ENCODE data around the gene NAALADL1. TPM values are rescaled to one million over a fixed set of nuclear protein-coding genes. Genes with fewer than 3 reads are reported as not detected.
A peak's percentile ranks its signal among the peaks of the same experiment; 100 is the strongest.

The NAALADL1 gene
- total and polyA plus RNA-seq, 2 of the 4 experiments (the other 2 are of a cell fraction): 3.8 to 5.8 TPM

GRCh38 chr11:65053827-65054508 is 4.4 kb downstream of the NAALADL1 start:
- intact Hi-C loops (cut with micrococcal nuclease): no loop called here
- WGBS, 2 experiments (ENCODE audit: extremely low coverage in 2 of 2, insufficient read length in 1 of 2): 45% methylated on average over 6 of the region's 8 CpGs; no CpG with 5 or more reads in 1 of the 2 experiments

More at GRCh38 chr11:65053827-65054508, 4.4 kb downstream of the NAALADL1 start:
- Histone ChIP-seq H2BK20ac (ENCODE audit: low read depth, low read length) (no peak overlapping the region), H4K5ac (ENCODE audit: low read depth, low read length) (no peak overlapping the region), H2BK120ac (ENCODE audit: low read depth, low read length) (no peak overlapping the region), H3K27me3 (ENCODE audit: control insufficient read depth, insufficient read depth, low read length) (peaks cover 20% of the 10 kb centered on the region; the same call in 1 of the 2 replicates), H2AK9ac (replicated peaks; ENCODE audit: low read depth, low read length, poor library complexity) (no peak overlapping the region), H2BK15ac (ENCODE audit: low read depth, low read length) (no peak overlapping the region), H2AFZ (replicated peaks; ENCODE audit: low read length, poor library complexity) (peak overlapping the region; percentile 14), H2AK5ac (ENCODE audit: low read depth, low read length) (no peak overlapping the region), H3K56ac (ENCODE audit: extremely low read depth, insufficient read depth, low read length) (no peak overlapping the region), H3K14ac (replicated peaks; ENCODE audit: low read depth, low read length) (no peak overlapping the region), H4K91ac (ENCODE audit: insufficient read depth, low read depth, low read length) (no peak overlapping the region), H3K4me1 (ENCODE audit: control insufficient read depth, insufficient read depth, low read length) (no peaks in the 10 kb centered on the region), H3K9me3 (ENCODE audit: control insufficient read depth, insufficient read depth, low read length) (no peaks in the 10 kb centered on the region), H4K20me1 (ENCODE audit: insufficient read depth, low read length) (no peaks in the 10 kb centered on the region), H3K9me1 (ENCODE audit: insufficient read depth, low read length) (no peaks in the 10 kb centered on the region), H3K36me3 (ENCODE audit: control insufficient read depth, insufficient read depth, low read length) (no peaks in the 10 kb centered on the region), H4K8ac (ENCODE audit: low read depth in 2 of 2, low read length in 2 of 2) (no peak overlapping the region), H3K79me1 (ENCODE audit: low read depth in 1 of 2, low read length in 2 of 2) (no peaks in the 10 kb centered on the region), H3K4me3 (ENCODE audit: insufficient read depth, low read depth, low read length) (no peak overlapping the region), H2BK5ac (ENCODE audit: low read depth, low read length, poor library complexity, severe bottlenecking) (no peak overlapping the region), H3K4ac (ENCODE audit: low read depth, low read length) (no peak overlapping the region), H3K23ac (ENCODE audit: low read depth, low read length) (no peak overlapping the region), H3K9ac (ENCODE audit: low read depth, low read length) (no peak overlapping the region), H3K27ac (ENCODE audit: insufficient read depth, low read length) (no peak overlapping the region), H3K4me2 (ENCODE audit: low read depth, low read length) (no peak overlapping the region), H3K18ac (ENCODE audit: low read depth, low read length) (no peak overlapping the region)
- ChIA-PET POLR2A (ENCODE audit: unreplicated experiment) (no interaction called here), CTCF (no interaction called here)
- no peak for DNase-seq
- ATAC-seq (ENCODE audit: low read depth): no peak
- dilution Hi-C loops (cut with HindIII; ENCODE audit: low sequenced_read_pairs, unreplicated experiment): no loop called here
- TF ChIP-seq POLR2A (IDR thresholded peaks at IDR 0.05; ENCODE audit: low read depth, low read length): no peak
- TF ChIP-seq NFE2L2 (IDR thresholded peaks at IDR 0.05; ENCODE audit: low read depth, low read length): no peak
- no peak for TF ChIP-seq USF2 (IDR thresholded peaks at IDR 0.05; ENCODE audit: low read depth, low read length)
- no peak for TF ChIP-seq MAFK (IDR thresholded peaks at IDR 0.05; ENCODE audit: low read depth, low read length)
- TF ChIP-seq RAD21 (IDR thresholded peaks at IDR 0.05; ENCODE audit: low read length): no peak
- no peak for TF ChIP-seq FOS (IDR thresholded peaks at IDR 0.05; ENCODE audit: low read depth, low read length)
- no peak for TF ChIP-seq CEBPB (IDR thresholded peaks at IDR 0.05; ENCODE audit: low read depth, low read length)
- TF ChIP-seq BHLHE40 (IDR thresholded peaks at IDR 0.05; ENCODE audit: low read depth, low read length): no peak
- no peak for TF ChIP-seq RCOR1 (IDR thresholded peaks at IDR 0.05; ENCODE audit: insufficient replicate concordance, low read length)
- BruUV-seq (replicated peaks): no TSS peak
- in situ Hi-C loops (cut with MboI; ENCODE audit: low sequenced_read_pairs): no loop called here
